Measurements from ENCODE around the gene MFNG. TPM values are rescaled to one million over a fixed set of nuclear protein-coding genes. Genes with fewer than 3 reads are reported as not detected.

MFNG gene
- polyA plus RNA-seq, 1 donor from 2014 or later, result 0.17 TPM

DNA sequence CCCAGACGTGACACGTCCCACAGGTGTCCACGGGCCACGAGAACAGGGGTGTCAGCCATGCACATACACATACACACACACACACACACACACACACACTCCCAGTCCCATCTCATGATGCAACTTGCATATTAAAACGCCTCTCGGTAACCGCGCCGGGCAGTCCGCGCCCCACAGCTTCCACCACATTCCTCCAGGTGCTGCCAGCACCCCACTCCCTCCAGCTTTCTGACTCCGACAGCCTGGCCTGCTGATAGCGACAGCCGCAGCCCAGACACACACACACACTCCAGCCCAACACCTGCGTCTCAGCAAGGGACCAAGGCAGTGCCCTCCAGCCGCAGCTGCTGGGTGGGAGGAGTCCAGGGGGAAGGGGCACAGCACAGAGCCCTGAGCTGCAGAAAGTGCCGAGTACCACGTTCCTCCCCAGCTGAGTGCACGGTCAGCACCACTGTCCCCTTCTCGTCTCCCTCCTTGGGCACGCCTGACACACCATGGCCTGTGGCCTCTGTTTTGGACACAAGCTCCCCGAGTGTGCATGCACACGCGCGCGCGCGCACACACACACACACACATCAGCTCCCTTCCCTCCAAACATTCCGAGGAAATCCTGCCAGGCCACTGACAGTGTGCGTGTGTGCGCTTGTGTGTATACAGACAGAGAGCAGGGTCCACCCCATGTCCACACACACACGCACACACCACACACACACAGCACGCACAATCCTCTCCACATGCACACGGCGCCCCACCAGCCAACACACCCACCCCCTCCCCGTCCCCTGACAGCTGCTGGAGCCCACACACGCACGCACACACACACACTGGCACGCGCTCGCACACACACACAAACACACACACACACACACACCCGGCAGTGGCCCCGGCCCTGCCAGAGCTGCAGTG is 60.1 kb downstream of the MFNG start:
- Histone ChIP-seq H2AFZ (ENCODE audit: low read depth, low read length) (no peak overlapping the region), H3K9me2 (ENCODE audit: insufficient read depth, low read length) (no peaks in the 10 kb centered on the region), H3F3A (ENCODE audit: insufficient read depth, low read length, poor library complexity, severe bottlenecking) (no peaks in the 10 kb centered on the region), H3K27me3 (ENCODE audit: insufficient read depth, low read depth, low read length) (peaks cover 60% of the 10 kb centered on the region), H3K9ac (ENCODE audit: low read length) (peak overlapping the region; percentile 56), H3K79me2 (replicated peaks; ENCODE audit: insufficient read depth, low read length) (no peaks in the 10 kb centered on the region), H3K27ac (ENCODE audit: low read length) (no peak overlapping the region), H3K9me3 (ENCODE audit: low read length) (no peaks in the 10 kb centered on the region), H3K4me2 (ENCODE audit: low read length) (no peak overlapping the region), H3K4me3 (ENCODE audit: low read length) (peak overlapping the region; percentile 69), H4K20me1 (ENCODE audit: insufficient read depth) (no peaks in the 10 kb centered on the region), H3K36me3 (ENCODE audit: insufficient read depth, low read length) (no peaks in the 10 kb centered on the region)
- no peak for TF ChIP-seq EZH2 (IDR thresholded peaks at IDR 0.05; ENCODE audit: borderline replicate concordance, insufficient read depth, low read length, poor library complexity, severe bottlenecking)
- no peak for TF ChIP-seq EP300 (conservative IDR thresholded peaks at IDR 0.05; ENCODE audit: poor library complexity, severe bottlenecking)
- TF ChIP-seq TAF1 (IDR thresholded peaks at IDR 0.05; ENCODE audit: low read depth), result no peak
- no peak for TF ChIP-seq MXI1 (conservative IDR thresholded peaks at IDR 0.05; ENCODE audit: poor library complexity, severe bottlenecking)
- TF ChIP-seq, protein P1, sequence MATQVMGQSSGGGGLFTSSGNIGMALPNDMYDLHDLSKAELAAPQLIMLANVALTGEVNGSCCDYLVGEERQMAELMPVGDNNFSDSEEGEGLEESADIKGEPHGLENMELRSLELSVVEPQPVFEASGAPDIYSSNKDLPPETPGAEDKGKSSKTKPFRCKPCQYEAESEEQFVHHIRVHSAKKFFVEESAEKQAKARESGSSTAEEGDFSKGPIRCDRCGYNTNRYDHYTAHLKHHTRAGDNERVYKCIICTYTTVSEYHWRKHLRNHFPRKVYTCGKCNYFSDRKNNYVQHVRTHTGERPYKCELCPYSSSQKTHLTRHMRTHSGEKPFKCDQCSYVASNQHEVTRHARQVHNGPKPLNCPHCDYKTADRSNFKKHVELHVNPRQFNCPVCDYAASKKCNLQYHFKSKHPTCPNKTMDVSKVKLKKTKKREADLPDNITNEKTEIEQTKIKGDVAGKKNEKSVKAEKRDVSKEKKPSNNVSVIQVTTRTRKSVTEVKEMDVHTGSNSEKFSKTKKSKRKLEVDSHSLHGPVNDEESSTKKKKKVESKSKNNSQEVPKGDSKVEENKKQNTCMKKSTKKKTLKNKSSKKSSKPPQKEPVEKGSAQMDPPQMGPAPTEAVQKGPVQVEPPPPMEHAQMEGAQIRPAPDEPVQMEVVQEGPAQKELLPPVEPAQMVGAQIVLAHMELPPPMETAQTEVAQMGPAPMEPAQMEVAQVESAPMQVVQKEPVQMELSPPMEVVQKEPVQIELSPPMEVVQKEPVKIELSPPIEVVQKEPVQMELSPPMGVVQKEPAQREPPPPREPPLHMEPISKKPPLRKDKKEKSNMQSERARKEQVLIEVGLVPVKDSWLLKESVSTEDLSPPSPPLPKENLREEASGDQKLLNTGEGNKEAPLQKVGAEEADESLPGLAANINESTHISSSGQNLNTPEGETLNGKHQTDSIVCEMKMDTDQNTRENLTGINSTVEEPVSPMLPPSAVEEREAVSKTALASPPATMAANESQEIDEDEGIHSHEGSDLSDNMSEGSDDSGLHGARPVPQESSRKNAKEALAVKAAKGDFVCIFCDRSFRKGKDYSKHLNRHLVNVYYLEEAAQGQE (IDR thresholded peaks at IDR 0.05; ENCODE audit: borderline replicate concordance), result no peak
- TF ChIP-seq RAD21 (conservative IDR thresholded peaks at IDR 0.05), result no peak
- peak; percentile 29 for TF ChIP-seq POLR2AphosphoS5 (IDR thresholded peaks at IDR 0.05)

- TF ChIP-seq EZH2 (IDR thresholded peaks at IDR 0.05; ENCODE audit: borderline replicate concordance, insufficient read depth, low read length, poor library complexity, severe bottlenecking) (no peak), EP300 (conservative IDR thresholded peaks at IDR 0.05; ENCODE audit: poor library complexity, severe bottlenecking) (no peak), TAF1 (IDR thresholded peaks at IDR 0.05; ENCODE audit: low read depth) (no peak), MXI1 (conservative IDR thresholded peaks at IDR 0.05; ENCODE audit: poor library complexity, severe bottlenecking) (no peak), RAD21 (conservative IDR thresholded peaks at IDR 0.05) (no peak), POLR2AphosphoS5 (IDR thresholded peaks at IDR 0.05) (no peak)
- TF ChIP-seq, protein P1 (IDR thresholded peaks at IDR 0.05; ENCODE audit: borderline replicate concordance), result no peak
- TF ChIP-seq, protein P2, sequence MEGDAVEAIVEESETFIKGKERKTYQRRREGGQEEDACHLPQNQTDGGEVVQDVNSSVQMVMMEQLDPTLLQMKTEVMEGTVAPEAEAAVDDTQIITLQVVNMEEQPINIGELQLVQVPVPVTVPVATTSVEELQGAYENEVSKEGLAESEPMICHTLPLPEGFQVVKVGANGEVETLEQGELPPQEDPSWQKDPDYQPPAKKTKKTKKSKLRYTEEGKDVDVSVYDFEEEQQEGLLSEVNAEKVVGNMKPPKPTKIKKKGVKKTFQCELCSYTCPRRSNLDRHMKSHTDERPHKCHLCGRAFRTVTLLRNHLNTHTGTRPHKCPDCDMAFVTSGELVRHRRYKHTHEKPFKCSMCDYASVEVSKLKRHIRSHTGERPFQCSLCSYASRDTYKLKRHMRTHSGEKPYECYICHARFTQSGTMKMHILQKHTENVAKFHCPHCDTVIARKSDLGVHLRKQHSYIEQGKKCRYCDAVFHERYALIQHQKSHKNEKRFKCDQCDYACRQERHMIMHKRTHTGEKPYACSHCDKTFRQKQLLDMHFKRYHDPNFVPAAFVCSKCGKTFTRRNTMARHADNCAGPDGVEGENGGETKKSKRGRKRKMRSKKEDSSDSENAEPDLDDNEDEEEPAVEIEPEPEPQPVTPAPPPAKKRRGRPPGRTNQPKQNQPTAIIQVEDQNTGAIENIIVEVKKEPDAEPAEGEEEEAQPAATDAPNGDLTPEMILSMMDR (IDR thresholded peaks at IDR 0.05; ENCODE audit: poor library complexity, severe bottlenecking), result no peak
- Histone ChIP-seq H4K20me1 (ENCODE audit: insufficient read depth) (no peaks in the 10 kb centered on the region), H3K27me3 (ENCODE audit: insufficient read depth, low read depth, low read length) (peaks cover 67% of the 10 kb centered on the region), H3K4me3 (ENCODE audit: low read length) (no peak overlapping the region), H3K36me3 (ENCODE audit: insufficient read depth, low read length) (no peaks in the 10 kb centered on the region), H3K9ac (ENCODE audit: low read length) (no peak overlapping the region), H3K4me2 (ENCODE audit: low read length) (no peak overlapping the region), H3K9me3 (ENCODE audit: low read length) (no peaks in the 10 kb centered on the region), H3F3A (ENCODE audit: insufficient read depth, low read length, poor library complexity, severe bottlenecking) (no peaks in the 10 kb centered on the region), H3K79me2 (replicated peaks; ENCODE audit: insufficient read depth, low read length) (no peaks in the 10 kb centered on the region), H2AFZ (ENCODE audit: low read depth, low read length) (no peak overlapping the region), H3K9me2 (ENCODE audit: insufficient read depth, low read length) (no peaks in the 10 kb centered on the region), H3K27ac (ENCODE audit: low read length) (no peak overlapping the region)
Observed at GRCh38 chr22:37425369-37425768, 60.8 kb downstream of the MFNG start.

All from neural cell (in vitro differentiated cells).